GM19099 (cell line): Measurements from ENCODE around the gene NHERF2.

ENCODE experiments used
- POLR2A ChIP-seq: IDR thresholded peaks from 3 replicates; pipeline ENCODE4 v1.6.1; 2011; ENCODE audit warnings: low read depth; ENCODE audit not compliant: insufficient read length; ENCODE audit errors: extremely low read depth

NHERF2 gene

DNA sequence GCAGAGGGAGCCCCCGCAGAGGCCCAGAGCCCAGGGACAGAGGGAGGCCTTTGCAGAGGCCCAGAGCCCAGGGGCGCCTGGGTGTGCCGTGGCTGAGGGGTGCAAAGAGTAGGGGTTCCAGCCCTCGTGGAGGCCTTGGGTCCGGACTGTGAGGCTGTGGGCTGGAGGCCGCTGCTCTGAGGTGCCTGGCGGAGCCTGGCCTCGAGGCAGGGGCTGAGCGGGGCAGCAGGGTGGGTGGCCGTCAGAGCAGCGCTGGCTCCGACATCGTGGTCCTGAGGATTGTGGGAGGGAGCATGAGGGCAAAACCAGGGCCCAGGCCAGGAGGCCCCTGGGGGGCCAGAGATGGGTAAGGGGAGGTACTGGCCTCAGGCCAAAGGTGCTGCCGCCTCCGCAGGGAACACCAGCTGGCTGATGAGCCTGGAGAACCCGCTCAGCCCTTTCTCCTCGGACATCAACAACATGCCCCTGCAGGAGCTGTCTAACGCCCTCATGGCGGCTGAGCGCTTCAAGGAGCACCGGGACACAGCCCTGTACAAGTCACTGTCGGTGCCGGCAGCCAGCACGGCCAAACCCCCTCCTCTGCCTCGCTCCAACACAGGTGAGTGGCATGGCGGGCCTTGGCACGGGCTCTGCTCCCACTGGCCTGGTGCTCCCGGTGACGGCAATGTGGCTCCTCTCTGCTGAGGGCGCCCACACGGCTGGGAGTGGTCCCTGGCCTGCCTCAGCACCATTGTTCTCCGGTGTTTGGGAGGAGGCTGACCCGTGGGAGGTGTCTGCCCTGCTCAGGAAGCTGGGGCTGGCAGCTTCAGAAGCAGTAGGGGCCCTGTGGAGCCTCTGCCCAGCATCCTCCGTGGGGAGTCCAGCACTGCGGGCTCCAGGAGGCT is 54.7 kb downstream of the NHERF2 start:
- no peak for TF ChIP-seq POLR2A

GRCh38 chr16:2082171-2082982 is 55.7 kb downstream of the NHERF2 start:
- no peak for TF ChIP-seq POLR2A

DNA sequence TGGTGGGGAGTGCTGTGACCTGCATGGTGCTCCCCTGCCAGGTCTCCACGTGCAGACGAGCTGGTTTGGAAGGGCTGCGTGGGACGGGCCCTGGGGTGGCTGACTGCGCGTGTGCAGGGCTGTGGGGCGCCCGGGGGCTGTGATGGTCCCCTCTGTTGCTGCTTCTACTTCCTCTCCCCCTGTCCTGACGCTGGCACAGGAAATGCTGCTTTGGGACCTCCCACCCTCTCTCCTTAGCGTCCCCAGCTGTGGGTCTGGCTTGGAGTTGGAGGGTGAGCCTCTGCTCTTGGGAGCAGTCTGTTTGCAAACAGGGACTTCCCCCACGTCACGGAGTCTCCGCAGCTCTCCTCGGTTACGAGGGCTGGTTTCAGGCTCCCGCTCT is 56.3 kb downstream of the NHERF2 start:
- TF ChIP-seq POLR2A: no peak

DNA sequence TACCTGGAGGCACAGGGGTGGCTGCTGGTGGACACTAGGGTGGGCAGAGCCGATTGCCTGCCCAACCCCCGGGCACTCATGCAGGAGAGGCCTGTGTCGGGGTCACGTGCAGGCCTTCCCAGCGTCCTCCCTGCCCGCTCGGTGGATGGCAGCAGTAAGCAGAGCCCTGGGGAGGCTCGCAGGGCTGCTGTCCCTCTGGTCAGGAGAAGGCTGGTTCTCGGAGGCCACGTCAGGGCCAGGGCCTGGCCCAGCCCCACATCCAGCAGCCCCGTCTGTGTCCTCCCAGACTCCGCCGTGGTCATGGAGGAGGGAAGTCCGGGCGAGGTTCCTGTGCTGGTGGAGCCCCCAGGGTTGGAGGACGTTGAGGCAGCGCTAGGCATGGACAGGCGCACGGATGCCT is 56.7 kb downstream of the NHERF2 start:
- TF ChIP-seq POLR2A: no peak

GRCh38 chr16:2083876-2084780 is 57.4 kb downstream of the NHERF2 start:
- no peak for TF ChIP-seq POLR2A

DNA sequence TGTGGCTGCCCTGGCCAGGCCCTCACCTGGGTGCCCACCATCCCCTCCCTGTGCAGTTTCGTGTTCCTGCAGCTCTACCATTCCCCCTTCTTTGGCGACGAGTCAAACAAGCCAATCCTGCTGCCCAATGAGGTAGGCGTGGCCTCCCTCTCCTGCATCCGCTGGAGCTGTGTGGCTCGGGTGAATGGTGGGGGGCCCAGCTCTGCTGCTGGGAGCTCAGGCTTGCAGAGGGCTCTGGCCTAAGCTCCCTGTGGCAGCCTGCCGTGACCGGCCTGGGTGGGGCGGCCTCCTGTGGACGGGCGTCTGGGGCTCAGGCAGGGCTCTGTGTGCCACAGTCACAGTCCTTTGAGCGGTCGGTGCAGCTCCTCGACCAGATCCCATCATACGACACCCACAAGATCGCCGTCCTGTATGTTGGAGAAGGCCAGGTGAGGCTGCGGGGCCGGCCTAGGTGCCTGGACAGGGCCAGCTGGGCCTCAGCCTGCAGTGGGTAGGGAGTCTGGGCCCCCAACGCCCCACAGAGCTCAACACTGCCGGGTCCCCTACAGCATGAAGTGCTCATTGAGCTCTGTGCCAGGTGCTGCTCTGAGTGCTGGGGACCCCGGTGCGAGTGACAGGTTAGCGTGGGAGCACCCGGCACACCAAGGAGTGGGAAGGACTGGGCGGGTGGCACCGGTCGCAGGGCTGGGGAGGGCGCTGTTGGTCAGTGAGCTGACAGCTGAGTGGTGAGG is 58.4 kb downstream of the NHERF2 start:
- TF ChIP-seq POLR2A: no peak

GRCh38 chr16:2085669-2086068 is 59.0 kb downstream of the NHERF2 start:
- TF ChIP-seq POLR2A: no peak

- TF ChIP-seq POLR2A: no peak
Observed at GRCh38 chr16:2086106-2086742, 59.5 kb downstream of the NHERF2 start.

DNA sequence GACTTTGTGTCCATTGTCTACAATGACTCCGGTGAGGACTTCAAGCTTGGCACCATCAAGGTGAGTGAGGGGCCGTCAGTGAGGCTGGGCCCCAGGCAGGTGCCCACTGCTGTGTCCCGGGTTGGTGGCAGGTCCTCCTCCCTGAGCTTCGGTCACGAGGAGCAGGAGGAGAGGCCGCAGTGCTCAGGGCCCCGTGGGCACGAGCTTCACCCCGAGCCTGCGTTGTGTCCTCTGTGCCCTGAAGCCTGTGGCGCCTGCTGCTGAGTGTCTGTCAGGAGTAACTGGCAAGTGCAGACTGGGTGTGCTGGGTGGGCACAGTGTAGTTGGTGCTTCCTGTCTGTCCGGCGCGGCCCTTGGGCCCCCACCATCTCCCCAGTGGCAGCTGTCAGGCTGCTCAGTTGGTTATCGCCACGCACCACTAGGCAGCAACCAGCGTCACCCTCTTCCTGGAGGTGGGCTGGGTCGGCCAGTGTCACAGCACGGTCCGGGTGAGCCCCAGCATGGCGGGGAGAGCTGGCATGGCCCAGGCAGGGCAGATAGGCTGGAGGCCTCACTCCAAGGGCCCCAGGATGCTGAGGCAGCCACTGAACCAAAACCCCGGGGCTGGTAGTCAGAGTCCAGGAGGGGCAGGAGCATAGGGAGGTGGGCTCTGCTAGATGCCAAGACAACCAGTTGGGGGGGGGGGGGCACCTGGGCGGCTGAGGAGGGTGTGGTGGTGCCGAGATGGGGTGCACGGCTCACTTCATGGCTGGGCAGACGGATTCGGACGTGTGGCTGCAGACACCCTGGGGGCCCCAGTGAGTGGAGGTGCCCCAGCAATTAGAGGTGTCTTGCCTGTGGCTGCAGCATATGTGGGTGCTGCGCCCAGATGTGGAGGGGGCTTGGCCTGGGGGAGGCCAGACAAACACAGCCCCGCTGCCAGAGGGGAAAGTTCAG is 60.4 kb downstream of the NHERF2 start:
- no peak for TF ChIP-seq POLR2A

- TF ChIP-seq POLR2A: no peak
Observed at GRCh38 chr16:2087748-2088631, 61.3 kb downstream of the NHERF2 start.
